ENCODE measurements around the gene KIF9. TPM values are rescaled to one million over a fixed set of nuclear protein-coding genes. Genes with fewer than 3 reads are reported as not detected.

Gene KIF9
- total RNA-seq, 4 donors from 2014 or later, result 2.9 to 10.8 (median 8.0) TPM

DNA sequence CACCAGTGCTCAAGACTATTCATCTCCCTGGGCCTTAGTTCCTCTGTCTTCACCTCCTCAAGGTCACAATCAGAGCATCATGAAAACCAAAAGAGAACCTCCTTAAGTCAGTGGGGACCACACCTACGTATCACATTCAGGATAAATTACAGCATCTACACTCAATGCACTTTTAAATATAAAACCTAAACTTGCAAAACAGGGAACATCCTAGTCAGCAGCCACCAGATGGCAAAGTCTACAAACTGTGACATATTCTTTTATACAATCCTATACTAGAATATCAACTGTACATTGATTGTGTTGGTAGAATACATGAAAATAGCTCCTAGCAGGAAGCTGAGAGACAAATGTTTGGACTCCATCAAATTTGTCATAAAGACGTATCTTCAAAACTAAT is 7.9 kb downstream of the KIF9 start:
- DNase-seq (no peak), ATAC-seq (no peak)
- Histone ChIP-seq H3K4me1 (no peaks in the 10 kb centered on the region), H3K36me3 (peaks cover 0 to 9% of the 10 kb centered on the region in 2 donors), H3K27ac (no peak overlapping the region), H3K9me3 (no peaks in the 10 kb centered on the region), H3K27me3 (no peaks in the 10 kb centered on the region), H3K4me3 (no peak overlapping the region)
- intact Hi-C loops (cut with DNase I; ENCODE audit: low total_unique reads), result no loop called here
- TF ChIP-seq, protein P1, sequence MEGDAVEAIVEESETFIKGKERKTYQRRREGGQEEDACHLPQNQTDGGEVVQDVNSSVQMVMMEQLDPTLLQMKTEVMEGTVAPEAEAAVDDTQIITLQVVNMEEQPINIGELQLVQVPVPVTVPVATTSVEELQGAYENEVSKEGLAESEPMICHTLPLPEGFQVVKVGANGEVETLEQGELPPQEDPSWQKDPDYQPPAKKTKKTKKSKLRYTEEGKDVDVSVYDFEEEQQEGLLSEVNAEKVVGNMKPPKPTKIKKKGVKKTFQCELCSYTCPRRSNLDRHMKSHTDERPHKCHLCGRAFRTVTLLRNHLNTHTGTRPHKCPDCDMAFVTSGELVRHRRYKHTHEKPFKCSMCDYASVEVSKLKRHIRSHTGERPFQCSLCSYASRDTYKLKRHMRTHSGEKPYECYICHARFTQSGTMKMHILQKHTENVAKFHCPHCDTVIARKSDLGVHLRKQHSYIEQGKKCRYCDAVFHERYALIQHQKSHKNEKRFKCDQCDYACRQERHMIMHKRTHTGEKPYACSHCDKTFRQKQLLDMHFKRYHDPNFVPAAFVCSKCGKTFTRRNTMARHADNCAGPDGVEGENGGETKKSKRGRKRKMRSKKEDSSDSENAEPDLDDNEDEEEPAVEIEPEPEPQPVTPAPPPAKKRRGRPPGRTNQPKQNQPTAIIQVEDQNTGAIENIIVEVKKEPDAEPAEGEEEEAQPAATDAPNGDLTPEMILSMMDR (IDR thresholded peaks at IDR 0.05 in 4 of 5, conservative IDR thresholded peaks at IDR 0.05 in 1 of 5), result no peak
- TF ChIP-seq POLR2A (IDR thresholded peaks at IDR 0.05), result no peak
- in situ Hi-C loops (cut with MboI; ENCODE audit: low sequenced_read_pairs in 4 of 4), result no loop called here

DNA sequence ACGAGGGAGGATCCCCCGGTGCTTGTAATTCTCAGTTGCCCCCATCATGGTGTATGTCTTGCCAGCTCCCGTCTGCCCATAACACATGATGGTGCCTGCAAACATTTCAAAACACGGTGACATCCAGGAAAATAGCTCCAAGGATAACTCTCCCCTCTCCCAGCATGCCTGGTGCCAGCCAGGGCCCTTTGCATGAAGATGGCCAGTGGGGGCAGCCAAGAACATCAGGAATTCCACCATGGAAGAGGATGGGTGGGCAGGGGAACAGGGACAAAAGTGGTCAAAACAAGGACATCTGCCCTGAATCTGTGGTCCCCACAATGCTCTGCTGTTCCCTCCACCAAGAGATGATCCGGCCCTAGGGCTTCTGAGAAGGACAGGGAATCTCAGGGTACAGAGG is 9.0 kb downstream of the KIF9 start:
- intact Hi-C loops (cut with DNase I; ENCODE audit: low total_unique reads), result no loop called here
- in situ Hi-C loops (cut with MboI; ENCODE audit: low sequenced_read_pairs in 4 of 4), result no loop called here

DNA sequence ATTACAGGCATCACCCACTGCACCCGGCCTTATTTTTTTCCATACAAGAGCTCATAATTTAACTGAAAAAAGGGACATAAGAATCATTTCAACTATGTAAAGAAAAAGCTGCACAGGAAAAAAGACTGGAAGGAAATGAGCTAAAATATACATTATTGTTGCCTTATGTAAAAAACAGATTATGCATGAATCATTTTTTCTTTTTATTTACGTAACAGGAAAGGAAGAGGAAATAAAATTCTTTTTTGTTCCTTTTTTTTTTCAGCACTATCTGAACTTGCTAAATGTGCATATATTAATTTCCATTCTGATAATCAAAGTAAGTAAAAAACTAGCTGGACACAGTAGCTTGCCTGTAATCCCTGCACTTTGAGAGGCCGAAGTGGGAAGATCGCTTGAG is 12.1 kb downstream of the KIF9 start:
- H3K4me3 ChIP-seq, result no peak overlapping the region
- ATAC-seq (no peak), DNase-seq (no peak)
- intact Hi-C loops (cut with DNase I; ENCODE audit: low total_unique reads), result no loop called here
- TF ChIP-seq, protein P1 (IDR thresholded peaks at IDR 0.05 in 4 of 5, conservative IDR thresholded peaks at IDR 0.05 in 1 of 5), result no peak
- no peak for TF ChIP-seq POLR2A (IDR thresholded peaks at IDR 0.05)
- in situ Hi-C loops (cut with MboI; ENCODE audit: low sequenced_read_pairs in 4 of 4), result no loop called here
- no peaks in the 10 kb centered on the region for H3K27me3 ChIP-seq
- peaks cover 0 to 5% of the 10 kb centered on the region in 2 donors for H3K36me3 ChIP-seq
- no peak overlapping the region for H3K27ac ChIP-seq
- H3K9me3 ChIP-seq, result no peaks in the 10 kb centered on the region
- peaks cover 5 to 17% of the 10 kb centered on the region in 2 donors for H3K4me1 ChIP-seq

More for the DNA sequence above, 9.0 kb downstream of the KIF9 start:
- Histone ChIP-seq H3K4me3 (no peak overlapping the region), H3K27me3 (no peaks in the 10 kb centered on the region), H3K36me3 (peaks cover 0 to 9% of the 10 kb centered on the region in 2 donors), H3K27ac (no peak overlapping the region), H3K4me1 (no peaks in the 10 kb centered on the region), H3K9me3 (no peaks in the 10 kb centered on the region)
- no peak for ATAC-seq
- no peak for DNase-seq
- no peak for TF ChIP-seq POLR2A (IDR thresholded peaks at IDR 0.05)
- TF ChIP-seq, protein P1 (IDR thresholded peaks at IDR 0.05 in 4 of 5, conservative IDR thresholded peaks at IDR 0.05 in 1 of 5), result no peak

DNA sequence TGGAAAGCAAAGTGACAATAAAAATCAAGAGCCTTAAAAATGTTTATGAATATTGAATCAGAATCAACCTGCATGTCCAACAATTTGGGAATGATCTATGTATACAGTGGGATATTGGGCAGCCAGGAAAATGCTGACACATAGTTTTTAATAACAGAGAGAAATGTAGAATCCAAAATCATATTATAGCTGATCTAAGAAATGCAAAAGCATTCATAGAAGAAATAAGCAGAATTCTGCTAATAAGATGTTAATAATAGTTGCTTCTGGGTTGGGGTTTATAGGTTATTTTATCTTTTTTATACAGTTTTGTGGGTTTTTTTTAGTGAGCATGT is 15.1 kb downstream of the KIF9 start:
- no peaks in the 10 kb centered on the region for H3K36me3 ChIP-seq
- DNase-seq (no peak), ATAC-seq (no peak)
- H3K4me3 ChIP-seq, result no peak overlapping the region
- H3K4me1 ChIP-seq, result peaks cover 5 to 19% of the 10 kb centered on the region in 2 donors
- no peaks in the 10 kb centered on the region for H3K27me3 ChIP-seq
- H3K27ac ChIP-seq, result peak overlapping the region in 2 of 4 donors; percentile 34 to 42
- no peaks in the 10 kb centered on the region for H3K9me3 ChIP-seq
- TF ChIP-seq, protein P1 (IDR thresholded peaks at IDR 0.05 in 4 of 5, conservative IDR thresholded peaks at IDR 0.05 in 1 of 5), result no peak
- TF ChIP-seq POLR2A (IDR thresholded peaks at IDR 0.05), result no peak
- intact Hi-C loops (cut with DNase I; ENCODE audit: low total_unique reads) (no loop called here), in situ Hi-C loops (cut with MboI; ENCODE audit: low sequenced_read_pairs in 4 of 4) (no loop called here)
